HG03139 (cell line): ENCODE data around the gene CCL4L2.
"Not testable (repeated sequence)": the region's sequence is repeated elsewhere in the genome, so short reads cannot be mapped to it uniquely, and the experiment has no call there.

Source experiments
- ATAC-seq: cut with Tn5 transposase; IDR thresholded peaks from one replicate; pipeline ENCODE4 v1.9.1; 2021; ENCODE audit not compliant: unreplicated experiment

The CCL4L2 gene

DNA sequence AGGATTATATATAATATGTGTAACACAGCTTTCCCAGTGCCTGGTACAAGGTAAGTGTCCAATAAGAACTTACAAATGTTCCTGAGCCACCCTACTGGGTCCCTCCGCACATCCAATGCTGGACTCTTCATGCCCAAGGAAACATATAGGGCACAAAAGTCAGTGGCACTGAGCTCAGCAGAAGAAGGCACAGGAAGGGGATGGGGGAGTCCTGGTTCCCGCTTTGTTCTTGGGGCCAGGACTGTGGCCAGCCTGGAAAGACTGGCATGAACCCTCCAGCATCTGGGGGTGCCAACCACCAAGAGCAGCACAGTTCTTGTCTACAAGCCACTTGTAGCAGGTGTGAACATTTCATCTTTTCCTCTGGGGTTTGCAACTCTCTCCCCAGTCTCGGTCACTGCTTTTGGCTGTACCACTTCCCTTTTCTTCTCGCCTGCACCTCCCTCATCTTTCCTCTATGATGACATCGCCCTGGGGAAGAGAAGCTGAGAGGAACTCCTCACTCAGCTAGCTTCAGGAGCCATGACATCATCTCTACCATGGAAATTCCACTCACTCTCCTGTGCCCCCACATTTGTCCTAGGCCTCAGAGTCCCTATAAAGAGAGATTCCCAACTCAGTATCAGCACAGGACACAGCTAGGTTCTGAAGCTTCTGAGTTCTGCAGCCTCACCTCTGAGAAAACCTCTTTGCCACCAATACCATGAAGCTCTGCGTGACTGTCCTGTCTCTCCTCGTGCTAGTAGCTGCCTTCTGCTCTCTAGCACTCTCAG, at the start of gene CCL4L2:
Gene CCL4L2, plus strand, starts transcription at position 625 of the 773 bp plus-strand sequence.
- peak; percentile 59 for ATAC-seq

DNA sequence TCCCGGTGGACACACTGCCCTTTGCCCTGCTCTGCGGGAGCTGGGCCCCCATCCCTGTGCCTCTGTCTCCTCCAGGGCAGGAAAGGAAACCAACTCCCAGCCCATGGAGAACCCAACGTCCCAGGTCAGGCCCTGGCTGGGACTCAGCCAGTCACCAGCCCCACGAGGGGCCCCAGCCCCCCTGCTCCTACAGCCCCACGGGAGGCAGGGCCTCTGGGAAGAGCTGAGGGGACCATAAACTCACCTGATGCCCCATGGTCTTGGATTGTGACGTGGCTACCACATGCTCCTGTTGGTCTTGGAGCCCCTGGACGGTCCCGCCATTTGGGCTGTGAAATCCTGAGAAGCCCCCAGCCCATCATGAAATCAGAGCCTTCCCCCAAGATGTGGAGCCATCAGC, 42.0 kb upstream of the CCL4L2 start:
- ATAC-seq, result not testable (repeated sequence)

DNA sequence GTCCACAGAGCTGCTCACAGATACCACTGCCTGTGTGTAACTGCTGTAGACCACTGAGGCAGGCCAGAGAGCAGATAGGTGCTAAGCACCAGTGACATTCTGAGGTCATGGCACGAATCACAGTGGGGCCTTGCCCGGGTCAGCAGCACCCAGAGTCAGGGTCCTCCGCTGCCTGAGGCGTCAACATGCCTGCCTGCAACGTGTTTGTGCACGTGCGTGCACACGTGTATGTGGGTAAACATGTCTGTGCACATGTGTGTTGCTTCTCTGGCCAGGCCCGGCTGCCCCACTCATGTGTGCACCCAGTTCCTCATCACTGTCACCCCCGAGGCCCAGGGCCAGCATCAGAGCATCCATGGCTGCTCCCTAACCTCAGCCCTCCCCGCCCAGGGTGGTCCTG, 34.3 kb upstream of the CCL4L2 start, which contains the start of gene TBC1D3B:
Gene TBC1D3B, minus strand, starts transcription at position 101 of the 400 bp plus-strand sequence. CDS start 1,586 bp downstream, outside the sequence.
- not testable (repeated sequence) for ATAC-seq

GRCh38 chr17:36181446-36182175, 29.3 kb upstream of the CCL4L2 start:
- ATAC-seq, result not testable (repeated sequence)

- peak; percentile 6 for ATAC-seq
Measured at GRCh38 chr17:36182176-36183000, 28.5 kb upstream of the CCL4L2 start.

- peak; percentile 38 for ATAC-seq
Measured at GRCh38 chr17:36183001-36183971, 27.6 kb upstream of the CCL4L2 start.

- ATAC-seq, result no peak
Measured at GRCh38 chr17:36184023-36184765, 26.7 kb upstream of the CCL4L2 start.

DNA sequence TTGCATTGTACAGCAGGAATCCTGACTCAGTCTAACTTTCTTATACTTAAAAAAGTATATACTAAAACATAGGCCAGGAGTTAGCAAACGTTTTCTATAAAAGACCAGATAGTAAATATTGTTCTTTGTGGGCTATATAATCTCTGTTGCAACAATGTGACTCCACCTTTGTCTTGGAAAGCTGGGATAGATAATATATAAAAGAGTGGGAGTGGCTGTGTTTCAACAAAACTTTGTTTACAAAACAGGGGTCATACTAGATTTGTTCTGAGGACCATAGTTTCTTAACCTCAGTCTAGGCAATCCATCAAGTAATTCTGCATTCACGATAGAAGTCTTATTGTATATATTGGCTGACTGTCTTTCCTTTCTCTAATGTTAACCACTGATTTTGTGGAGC, 25.4 kb upstream of the CCL4L2 start:
- ATAC-seq, result no peak

DNA sequence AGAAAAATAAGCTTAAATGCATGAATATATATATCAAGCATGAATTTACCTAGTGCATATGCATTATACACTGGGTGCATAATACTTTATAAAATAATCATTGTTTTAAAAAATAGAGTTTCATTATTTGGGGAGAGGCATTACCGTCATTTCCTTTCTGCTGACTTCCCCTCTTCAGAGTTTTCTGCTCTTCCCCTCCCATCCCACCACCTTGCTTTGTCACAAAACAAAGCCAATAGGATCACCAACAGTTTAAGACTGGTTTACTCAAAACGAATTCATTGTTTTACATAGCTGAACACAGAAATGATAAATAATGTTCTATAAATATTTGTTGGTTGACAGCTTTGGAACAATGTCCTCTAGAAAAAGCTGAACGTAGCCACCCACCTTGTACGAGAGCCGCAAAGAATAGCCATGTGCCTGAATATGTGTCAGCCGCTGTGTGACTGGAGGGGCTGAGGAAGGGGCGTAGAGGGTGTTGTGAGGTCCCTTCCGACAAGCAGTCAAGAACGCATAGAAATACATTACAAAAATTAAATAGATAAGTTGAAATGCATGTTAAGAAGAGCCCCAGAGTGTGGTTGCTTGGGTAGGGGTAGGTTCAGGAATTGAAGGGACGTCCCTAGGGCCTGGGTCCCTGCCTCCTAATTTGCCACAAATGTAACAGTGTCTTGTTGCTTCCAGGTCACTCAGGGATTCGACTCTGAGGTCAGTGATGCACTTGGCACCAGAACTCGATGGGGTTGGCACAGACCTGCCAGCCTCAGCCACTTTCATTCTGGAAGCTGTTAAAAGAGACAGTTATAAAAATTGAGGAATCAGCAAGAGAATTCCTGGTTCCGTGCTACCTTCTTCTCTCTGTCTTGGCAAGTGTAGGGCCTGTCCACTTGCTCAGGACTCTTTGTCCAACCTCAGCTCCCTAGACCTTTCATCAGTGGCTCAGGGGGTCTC, 23.8 kb upstream of the CCL4L2 start:
- not testable (repeated sequence) for ATAC-seq

GRCh38 chr17:36187943-36188665, 22.8 kb upstream of the CCL4L2 start:
- not testable (repeated sequence) for ATAC-seq

- ATAC-seq, result peak; percentile 55
Measured at GRCh38 chr17:36188891-36189306, 22.0 kb upstream of the CCL4L2 start.

DNA sequence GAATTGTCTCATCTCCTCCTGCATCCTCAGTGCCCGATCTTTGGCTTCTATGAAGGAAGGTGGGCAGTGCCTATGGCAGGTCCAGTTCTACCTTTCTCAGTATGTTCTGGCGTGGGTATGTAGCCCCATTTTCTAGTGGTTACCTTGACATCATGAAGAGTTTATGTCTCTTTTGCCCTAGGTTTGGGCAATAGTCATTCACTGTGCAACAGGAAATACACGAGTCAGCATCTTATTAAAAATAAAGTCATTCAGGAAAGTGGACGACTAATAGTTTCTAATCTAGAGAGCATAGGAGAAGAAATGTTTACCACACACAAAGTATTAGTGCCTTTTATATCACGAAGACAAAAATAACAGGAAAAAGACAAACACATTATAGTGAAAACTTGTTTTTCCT, 20.9 kb upstream of the CCL4L2 start:
- not testable (repeated sequence) for ATAC-seq

DNA sequence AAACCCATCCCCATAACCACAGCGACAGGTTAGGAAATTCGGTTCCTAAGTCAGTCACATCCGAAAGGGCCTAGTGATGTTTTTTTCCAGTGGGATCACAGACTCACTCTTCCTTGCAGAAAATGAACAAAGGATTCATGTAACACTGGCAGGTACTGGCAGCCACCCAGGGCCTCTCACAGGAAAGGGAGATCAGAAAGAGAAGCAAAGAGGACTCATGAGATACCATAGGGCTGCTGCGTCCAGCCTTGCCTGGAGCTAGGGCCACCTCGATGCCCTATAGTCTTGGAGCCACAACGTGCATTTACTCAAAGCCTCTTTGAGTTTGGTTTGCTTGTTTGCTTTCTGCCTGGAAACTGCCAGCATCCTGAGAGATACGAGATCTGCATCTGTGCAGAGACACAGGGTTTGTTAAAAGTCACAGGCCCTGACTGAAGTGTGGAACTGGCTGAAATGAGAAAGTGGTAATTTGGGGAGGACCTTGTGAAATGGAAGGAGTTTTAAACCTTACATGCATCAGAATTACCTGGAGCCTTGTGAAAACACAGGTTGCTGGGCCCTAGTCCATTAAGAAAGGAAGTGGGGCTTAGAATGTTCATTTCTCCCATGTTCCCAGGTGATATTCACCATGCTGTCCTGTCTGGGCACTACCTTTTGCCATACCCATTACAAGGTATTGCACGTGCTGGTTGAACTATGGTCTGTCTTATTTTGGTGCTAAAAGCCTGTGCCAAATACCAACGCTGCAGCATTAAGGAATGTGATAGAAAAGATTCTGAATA, 20.1 kb upstream of the CCL4L2 start:
- not testable (repeated sequence) for ATAC-seq

GRCh38 chr17:36193216-36193775, 17.6 kb upstream of the CCL4L2 start:
- ATAC-seq, result no peak

DNA sequence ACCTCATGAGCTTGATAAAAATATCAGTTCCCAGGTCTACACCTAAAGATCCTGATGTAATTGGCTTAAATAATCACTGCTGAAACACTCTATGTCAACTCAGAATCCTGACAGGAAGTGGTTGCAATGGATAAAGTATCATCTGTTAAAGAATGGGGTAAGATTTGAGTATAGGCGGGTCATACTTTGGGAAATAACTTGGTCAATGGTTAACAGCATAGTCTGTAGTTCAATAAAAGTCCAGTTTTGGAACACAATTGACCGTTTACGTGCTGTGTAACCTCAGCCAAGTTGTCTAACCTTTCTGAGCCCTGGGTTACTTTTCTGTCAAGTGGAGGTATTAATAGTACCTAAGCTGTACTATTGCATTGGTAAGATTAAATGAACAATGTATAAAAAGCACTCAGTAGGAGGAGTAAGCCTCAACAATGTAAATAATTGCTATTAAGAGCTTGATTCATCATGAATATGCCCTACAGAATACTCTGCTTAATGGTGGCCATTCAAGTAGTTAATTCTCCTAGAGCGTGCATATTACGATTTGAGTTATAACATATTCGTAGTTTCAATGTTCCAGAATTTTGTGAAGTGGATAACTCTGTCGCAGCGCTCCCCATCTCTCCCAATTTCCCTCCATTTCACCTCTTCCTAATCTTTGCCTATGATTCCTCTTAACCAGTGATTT, 16.6 kb upstream of the CCL4L2 start:
- not testable (repeated sequence) for ATAC-seq
